ENCODE data around the gene PARN. TPM values are rescaled to one million over a fixed set of nuclear protein-coding genes. Genes with fewer than 3 reads are reported as not detected.

The PARN gene, protein sequence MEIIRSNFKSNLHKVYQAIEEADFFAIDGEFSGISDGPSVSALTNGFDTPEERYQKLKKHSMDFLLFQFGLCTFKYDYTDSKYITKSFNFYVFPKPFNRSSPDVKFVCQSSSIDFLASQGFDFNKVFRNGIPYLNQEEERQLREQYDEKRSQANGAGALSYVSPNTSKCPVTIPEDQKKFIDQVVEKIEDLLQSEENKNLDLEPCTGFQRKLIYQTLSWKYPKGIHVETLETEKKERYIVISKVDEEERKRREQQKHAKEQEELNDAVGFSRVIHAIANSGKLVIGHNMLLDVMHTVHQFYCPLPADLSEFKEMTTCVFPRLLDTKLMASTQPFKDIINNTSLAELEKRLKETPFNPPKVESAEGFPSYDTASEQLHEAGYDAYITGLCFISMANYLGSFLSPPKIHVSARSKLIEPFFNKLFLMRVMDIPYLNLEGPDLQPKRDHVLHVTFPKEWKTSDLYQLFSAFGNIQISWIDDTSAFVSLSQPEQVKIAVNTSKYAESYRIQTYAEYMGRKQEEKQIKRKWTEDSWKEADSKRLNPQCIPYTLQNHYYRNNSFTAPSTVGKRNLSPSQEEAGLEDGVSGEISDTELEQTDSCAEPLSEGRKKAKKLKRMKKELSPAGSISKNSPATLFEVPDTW
- total RNA-seq (100 to 1,000 TPM in 1 of 9 donors, 10 to 100 TPM in 8; 30.8 to 121 (median 36.3) TPM), polyA plus RNA-seq (10 to 100 TPM; 11.7 to 60.2 (median 15.1) TPM)
- long read RNA-seq, donor 1, partial matches to known transcripts: 0 of 1 reads
- long read RNA-seq, donor 1, other reads (novel, unspliced or antisense): 0 of 1 reads
- long read RNA-seq, donor 2: 0 reads
- long read RNA-seq, donor 3, partial matches to known transcripts: 0 of 2 reads
- long read RNA-seq, donor 3, other reads (novel, unspliced or antisense): 0 of 2 reads
- long read RNA-seq, donor 4, transcript PARN-203 (24 exons, 3,078 nt): major isoform, 12 of 26 reads
- long read RNA-seq, donor 4, partial matches to known transcripts: 5 of 26 reads
- long read RNA-seq, donor 4, other reads (novel, unspliced or antisense): 8 of 26 reads
- long read RNA-seq, donor 5, transcript PARN-203 (24 exons, 3,078 nt): major isoform, 33 of 55 reads
- long read RNA-seq, donor 5, partial matches to known transcripts: 8 of 55 reads
- long read RNA-seq, donor 5, other reads (novel, unspliced or antisense): 13 of 55 reads
- long read RNA-seq, donor 6, transcript PARN-203 (24 exons, 3,078 nt): major isoform, 8 of 15 reads
- long read RNA-seq, donor 6, partial matches to known transcripts: 2 of 15 reads
- long read RNA-seq, donor 6, other reads (novel, unspliced or antisense): 5 of 15 reads
- long read RNA-seq, donor 7: 0 reads
- long read RNA-seq, donor 8, partial matches to known transcripts: 94 of 99 reads
- long read RNA-seq, donor 8, other reads (novel, unspliced or antisense): 0 of 99 reads
- long read RNA-seq, donor 9: 0 reads
- long read RNA-seq, donor 10, partial matches to known transcripts: 6 of 6 reads
- long read RNA-seq, donor 10, other reads (novel, unspliced or antisense): 0 of 6 reads

DNA sequence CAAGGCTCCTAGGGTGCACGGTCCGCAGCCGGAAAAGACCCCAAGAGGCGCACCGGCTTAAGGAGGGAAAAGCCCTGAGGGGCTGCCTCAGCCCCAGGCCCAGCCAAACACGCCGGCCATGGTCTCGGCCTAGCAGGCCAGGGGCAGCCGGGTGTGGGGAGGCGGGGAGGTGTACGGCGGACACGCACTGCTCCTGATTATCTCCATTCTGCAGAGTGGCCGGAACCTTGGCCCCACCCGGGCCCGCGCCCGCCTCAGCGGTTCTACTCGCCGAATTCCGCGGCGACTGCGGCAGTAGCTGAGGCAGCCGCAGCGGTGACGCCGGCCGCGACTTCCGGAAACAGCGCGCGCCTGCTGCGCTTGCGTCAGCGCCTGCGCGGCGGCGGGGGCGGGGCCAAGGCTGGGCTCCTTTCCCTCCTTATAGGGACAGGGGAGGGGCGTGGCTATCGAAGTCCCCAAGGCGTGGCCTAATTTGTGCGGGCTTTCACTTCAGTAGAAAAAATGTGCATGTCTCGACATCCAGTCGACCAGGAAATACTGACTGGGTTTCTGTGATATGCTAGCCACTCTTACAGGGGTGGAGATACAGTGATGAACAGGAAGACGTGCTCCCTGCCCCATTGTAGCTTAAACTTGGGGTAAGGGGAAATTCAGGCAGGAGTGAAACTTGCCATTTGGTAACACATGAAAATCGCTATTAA lies at the start of gene PARN:
TSS of gene PARN (minus strand) at position 342 of the 701 bp plus-strand sequence. CDS start at position 207, 135 bp downstream.
- Histone ChIP-seq H3K4me1 (replicated peaks in 1 of 2) (peaks cover 10 to 31% of the 10 kb centered on the region in 2 donors), H3K27ac (peak within 1 kb of the TSS; percentile 76 to 96 (median 90)), H3K4me3 (peak within 1 kb of the TSS; percentile 39 to 96 (median 79)), H3K36me3 (replicated peaks in 1 of 2) (peaks cover 0 to 29% of the 10 kb centered on the region in 2 donors), H3K27me3 (no peaks in the 10 kb centered on the region), H3K9me3 (replicated peaks in 1 of 3) (no peaks in the 10 kb centered on the region)
- intact Hi-C loops (cut with DNase I): no loop called here
- DNase-seq: peak; percentile 96 to 99 (median 98)
- TF ChIP-seq, protein P1, sequence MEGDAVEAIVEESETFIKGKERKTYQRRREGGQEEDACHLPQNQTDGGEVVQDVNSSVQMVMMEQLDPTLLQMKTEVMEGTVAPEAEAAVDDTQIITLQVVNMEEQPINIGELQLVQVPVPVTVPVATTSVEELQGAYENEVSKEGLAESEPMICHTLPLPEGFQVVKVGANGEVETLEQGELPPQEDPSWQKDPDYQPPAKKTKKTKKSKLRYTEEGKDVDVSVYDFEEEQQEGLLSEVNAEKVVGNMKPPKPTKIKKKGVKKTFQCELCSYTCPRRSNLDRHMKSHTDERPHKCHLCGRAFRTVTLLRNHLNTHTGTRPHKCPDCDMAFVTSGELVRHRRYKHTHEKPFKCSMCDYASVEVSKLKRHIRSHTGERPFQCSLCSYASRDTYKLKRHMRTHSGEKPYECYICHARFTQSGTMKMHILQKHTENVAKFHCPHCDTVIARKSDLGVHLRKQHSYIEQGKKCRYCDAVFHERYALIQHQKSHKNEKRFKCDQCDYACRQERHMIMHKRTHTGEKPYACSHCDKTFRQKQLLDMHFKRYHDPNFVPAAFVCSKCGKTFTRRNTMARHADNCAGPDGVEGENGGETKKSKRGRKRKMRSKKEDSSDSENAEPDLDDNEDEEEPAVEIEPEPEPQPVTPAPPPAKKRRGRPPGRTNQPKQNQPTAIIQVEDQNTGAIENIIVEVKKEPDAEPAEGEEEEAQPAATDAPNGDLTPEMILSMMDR (IDR thresholded peaks at IDR 0.05): no peak
- peak; percentile 97 to 98 for TF ChIP-seq POLR2A (IDR thresholded peaks at IDR 0.05)
- 1 to 2% (median 2%) methylated on average over 17 to 51 of the region's 51 CpGs for WGBS, 4 donors

DNA sequence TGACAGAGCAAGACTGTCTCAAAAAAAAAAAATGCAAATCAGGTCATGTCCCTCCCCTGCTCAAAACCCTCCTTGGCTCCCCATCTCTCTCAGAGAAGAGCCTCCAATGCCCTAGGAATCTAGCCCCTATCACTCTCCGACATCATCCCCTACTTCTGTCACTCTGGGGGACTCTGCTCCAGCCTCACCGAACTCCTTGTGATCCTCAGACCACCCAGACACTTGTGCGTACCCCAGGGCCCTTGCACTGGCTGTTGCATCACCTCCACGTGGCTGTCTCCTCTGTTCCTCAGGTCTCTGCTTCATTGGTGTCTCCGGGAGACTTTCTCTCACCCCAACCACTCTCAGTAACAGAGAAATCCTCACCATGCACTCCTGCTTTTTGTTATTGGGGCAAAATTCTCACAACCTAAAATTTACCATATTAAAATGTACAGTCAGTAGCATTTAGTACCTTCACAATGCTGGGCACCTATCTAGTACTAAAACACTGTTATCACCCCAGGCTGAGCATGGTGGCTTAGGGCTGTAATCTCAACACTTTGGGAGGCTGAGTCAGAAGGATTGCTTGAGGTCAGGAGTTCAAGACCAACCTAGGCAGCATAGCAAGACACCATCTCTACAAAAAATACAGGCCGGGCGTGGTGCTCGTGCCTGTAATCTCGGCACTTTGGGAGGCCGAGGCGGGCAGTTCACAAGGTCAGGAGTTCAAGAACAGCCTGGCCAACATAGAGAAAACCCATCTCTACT lies 48.9 kb upstream of the PARN start:
- intact Hi-C loops (cut with DNase I): no loop called here
- no peak for DNase-seq
- Histone ChIP-seq H3K27ac (no peak overlapping the region), H3K9me3 (replicated peaks in 1 of 3) (no peaks in the 10 kb centered on the region), H3K4me3 (no peak overlapping the region), H3K27me3 (no peaks in the 10 kb centered on the region), H3K36me3 (replicated peaks in 1 of 2) (no peaks in the 10 kb centered on the region), H3K4me1 (replicated peaks in 1 of 2) (no peaks in the 10 kb centered on the region)
- no peak for TF ChIP-seq POLR2A (IDR thresholded peaks at IDR 0.05)
- TF ChIP-seq, protein P1 (IDR thresholded peaks at IDR 0.05): no peak
- 72 to 75% (median 73%) methylated on average over 11 of the region's 11 CpGs for WGBS, 4 donors

DNA sequence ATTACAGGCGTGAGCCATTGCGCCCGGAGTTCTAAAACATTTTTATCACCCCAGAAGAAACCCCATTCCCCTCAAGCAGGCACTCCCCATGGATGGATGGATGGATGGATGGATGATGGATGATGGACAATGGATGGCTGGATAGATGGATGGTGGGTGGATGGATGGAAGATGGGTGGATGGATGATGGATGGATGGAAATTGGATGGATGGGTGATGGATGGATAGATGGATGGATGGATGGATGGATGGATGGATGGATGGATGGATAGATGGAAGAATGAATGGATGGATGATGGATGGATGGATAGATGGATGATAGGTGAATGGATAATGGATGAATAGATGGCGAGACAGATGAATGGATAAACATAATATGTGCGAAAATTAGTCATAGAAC lies 47.6 kb upstream of the PARN start:
- Histone ChIP-seq H3K4me1 (replicated peaks in 1 of 2) (no peaks in the 10 kb centered on the region), H3K36me3 (replicated peaks in 1 of 2) (no peaks in the 10 kb centered on the region), H3K4me3 (no peak overlapping the region), H3K27me3 (no peaks in the 10 kb centered on the region), H3K27ac (no peak overlapping the region), H3K9me3 (replicated peaks in 1 of 3) (no peaks in the 10 kb centered on the region)
- 87 to 90% (median 89%) methylated on average over 5 of the region's 5 CpGs for WGBS, 4 donors
- intact Hi-C loops (cut with DNase I): no loop called here
- no peak for DNase-seq
- TF ChIP-seq, protein P1 (IDR thresholded peaks at IDR 0.05): no peak
- TF ChIP-seq POLR2A (IDR thresholded peaks at IDR 0.05): no peak

Measured in adrenal gland (tissue), 19 donors.